Measurements from ENCODE around the gene ENOX1.

Gene ENOX1

DNA sequence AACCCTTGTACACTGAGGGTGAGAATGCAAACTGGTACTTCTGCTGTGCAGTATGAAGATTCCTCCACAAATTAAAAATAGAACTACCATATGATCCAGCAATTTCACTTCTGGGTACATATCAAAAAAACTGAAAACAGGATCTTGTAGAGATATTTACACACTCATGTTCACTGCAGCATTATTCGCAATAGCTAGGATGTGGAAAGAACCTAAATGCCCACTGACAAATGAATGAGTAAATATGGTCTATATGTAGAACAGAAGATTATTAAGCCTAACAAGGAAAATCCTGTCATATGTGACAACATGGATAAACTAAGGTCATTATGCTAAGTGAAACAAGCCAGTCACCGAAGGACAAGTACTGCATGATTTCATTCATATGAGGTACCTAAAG lies 304.7 kb downstream of the ENOX1 start:
- DNase-seq = no peak

DNA sequence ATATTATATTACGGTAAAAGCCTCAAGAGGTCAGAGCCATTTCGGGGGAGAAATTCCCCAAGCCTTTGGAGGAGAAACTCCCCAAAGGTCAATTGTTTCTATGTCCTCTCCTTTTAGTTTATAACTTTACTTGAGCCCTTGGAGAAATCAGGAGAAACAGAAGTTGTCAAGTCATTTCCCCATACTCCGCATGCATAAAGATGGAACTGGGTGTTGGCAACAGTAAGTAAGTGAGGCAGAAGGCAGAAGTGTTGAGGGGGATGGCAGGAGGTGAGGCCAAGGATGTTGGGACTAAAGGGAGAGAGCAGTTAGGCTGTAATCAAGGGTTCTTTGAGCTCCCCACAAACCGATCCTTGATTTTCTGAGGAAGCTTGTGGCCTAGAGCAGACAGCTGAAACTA lies 307.9 kb downstream of the ENOX1 start:
- no peak for DNase-seq

DNA sequence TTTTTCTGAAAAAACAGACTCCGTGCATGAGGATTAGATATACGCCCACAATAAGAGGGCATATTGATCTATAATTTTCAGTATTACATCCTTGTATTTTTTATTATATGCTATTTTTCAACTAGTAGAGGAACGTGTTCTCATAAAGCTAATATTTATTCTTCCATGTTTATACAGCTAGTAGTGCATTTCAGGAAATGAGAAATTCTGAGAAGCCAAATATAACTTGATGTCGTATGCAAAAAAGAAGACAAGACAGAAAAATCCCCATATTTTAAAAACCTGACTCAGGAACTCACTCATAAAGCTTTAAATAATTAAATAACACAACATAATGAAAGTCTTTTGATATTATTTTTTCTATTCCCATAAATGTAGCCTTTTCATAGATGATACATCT lies 308.6 kb downstream of the ENOX1 start:
- DNase-seq = peak; percentile 20

DNA sequence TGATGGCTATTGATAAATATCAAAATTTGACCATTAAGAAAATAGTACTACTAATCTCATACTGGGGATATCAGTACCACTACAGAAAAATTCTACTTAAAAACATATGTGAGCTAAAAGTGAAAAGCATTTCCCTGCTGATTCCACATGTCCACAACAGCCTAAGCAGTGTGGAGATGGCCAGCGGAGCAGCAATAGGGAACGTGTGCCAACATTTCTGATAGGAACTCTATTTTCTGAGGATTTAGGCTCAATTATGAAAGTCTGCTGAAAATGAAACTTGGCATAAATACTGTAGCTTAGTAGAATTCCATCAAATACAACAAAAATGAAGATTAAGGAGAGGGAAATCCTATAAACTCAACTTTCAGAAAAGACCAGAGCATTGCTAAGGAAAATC lies 311.6 kb downstream of the ENOX1 start:
- DNase-seq = no peak

DNA sequence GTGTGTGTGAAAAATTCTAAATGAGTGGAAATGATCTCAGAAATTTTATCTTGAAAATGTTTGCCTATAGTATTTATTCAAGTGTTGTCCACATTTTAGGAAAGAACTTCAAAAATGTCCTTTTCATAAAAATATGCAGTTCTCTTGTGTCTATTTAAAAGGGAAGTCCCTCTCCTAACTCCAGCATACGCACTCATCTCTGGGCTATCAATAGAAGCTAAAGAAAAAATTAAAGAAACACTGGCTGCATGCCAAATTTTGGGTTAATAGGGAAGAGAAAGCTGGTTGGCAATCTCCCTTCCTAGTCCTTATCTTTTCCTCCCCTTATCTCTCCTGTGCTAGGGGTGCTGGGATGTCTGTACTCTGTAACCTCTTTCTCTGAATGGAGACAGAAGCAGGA lies 313.3 kb downstream of the ENOX1 start:
- DNase-seq = peak; percentile 54

DNA sequence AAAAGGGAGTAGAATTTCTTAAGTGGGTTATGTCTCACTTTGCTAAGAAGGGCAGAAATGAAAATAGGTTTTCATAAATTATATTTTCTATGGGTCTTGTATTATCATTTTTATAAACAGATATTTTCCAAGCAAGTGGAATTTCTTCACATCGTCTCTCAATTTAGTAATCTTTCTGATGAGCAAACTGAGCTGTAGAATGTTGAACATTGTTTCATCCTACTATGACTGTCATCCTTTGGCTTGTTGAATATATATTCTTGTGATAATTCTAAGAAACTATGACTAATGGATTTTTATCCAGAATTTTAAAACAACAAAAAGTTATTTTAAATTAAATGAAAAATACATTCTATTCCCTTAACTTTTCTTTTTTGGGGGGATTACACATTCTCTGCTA lies 313.8 kb downstream of the ENOX1 start:
- DNase-seq = peak; percentile 62

DNA sequence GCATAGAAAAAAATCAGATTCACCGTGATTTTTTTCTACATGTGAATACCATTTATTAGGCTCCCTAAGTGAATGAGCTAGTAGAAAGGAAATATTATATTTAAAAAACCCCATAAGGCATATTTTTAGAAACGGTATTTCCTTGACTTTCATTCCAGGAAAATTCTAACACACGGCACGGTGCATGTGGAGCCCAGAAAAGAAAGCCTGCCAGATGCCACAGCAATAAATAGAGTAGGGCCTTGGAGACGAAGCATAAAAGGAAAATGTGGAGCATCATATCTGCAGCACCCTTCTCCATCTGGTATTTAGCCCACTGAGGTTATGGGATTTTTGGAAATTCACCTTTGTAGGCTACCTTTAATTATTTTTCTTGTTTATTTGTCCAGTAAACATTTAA lies 314.4 kb downstream of the ENOX1 start:
- peak; percentile 31 for DNase-seq

DNA sequence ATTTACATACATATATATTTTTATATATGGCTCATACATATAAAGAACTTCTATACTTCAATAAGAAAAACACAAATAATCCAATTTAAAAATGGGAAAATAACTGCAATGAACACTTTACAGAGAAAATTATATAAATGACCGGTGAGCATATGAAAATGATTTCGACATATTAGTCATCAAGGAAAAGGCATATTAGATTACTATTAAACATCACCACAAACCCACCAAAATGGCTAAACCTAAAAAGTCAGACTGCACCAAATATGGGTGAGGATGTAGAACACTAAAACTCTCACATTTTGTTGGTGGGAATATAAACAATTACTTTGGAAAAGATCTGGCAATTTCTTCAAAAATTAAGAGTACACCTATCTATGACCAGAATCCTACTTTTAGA lies 316.2 kb downstream of the ENOX1 start:
- peak; percentile 28 for DNase-seq

DNA sequence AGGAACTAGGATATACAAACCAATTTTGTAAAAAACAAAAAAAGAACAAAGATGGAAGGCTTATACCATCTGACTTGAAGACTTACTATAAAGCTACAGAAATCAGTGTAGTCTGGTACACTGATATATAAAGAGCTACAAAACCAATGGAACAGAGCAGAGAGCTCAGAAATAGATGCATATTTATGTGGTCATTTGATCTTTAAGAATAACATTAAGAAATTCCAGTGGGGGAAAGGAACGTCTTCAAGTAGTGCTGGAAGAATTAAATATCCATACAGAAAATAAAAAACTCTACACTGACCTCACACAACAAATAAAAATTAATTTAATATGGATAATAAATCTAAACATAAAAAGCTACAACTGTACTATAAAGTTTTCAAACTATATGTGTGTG lies 317.0 kb downstream of the ENOX1 start:
- DNase-seq = peak; percentile 69

DNA sequence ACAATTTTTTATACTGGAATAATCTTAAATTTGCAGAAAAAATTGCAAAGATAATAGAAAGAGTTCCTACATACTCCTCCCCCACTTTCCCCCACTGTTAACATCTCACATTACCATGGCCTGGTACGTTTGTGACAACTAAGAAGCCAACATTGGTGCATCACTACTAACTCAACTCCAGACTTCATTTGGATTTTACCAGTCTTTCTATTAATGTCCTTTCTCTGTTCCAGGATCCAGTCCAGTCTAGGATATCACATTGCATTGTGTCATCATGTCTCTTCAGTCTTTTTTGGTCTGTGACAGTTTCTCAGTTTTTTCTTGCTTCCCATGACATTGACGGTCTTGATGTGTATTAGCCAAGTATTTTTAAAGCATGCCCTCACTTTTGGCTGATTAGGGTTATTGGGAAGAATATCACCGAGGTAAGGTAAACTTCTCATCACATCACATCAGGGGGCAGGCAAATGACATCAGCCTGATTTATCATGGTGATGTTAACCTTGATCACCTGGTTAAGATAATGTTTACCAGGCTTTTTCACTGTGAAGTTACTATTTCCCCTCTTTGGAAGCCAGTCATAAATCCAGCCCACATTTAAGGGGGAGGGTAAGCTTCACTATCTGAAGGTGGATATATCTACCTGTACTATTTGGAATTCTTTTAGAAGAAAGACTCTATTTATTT lies 322.1 kb downstream of the ENOX1 start:
- DNase-seq = no peak

DNA sequence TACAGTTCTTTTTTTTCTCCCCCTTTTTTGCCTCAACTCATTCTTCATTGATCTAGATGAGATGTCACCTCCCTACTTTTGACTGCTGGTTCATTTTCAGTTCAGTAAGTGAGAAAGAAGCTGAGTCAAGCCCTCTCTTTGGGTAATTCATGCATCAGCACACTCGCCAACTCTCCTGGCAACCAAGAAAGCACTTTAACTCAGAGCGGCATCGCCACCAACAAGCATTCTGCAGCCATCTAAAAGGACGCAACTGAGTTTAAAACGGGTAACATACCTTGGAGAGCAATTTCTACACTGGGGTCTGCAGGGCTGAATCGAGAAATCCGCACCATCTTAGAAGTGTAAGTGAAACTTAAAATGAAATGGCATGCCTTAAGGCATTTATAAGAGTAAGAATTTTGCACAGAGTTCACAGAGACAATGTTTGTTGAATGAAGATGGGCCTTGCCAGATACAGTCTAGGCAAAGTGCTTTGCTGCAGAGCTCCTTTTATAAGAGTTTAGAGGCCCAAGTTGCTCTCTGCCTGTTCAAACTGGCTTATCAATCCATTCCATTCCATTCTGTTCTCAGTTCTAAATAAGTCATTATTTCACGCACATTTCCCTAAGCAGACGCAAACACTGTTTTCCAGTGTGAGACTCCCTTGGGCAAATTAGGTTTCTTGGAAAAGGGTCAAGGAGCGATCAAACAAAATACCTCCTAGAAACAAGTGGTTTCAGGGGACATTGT lies 338.0 kb downstream of the ENOX1 start:
- DNase-seq = no peak

DNA sequence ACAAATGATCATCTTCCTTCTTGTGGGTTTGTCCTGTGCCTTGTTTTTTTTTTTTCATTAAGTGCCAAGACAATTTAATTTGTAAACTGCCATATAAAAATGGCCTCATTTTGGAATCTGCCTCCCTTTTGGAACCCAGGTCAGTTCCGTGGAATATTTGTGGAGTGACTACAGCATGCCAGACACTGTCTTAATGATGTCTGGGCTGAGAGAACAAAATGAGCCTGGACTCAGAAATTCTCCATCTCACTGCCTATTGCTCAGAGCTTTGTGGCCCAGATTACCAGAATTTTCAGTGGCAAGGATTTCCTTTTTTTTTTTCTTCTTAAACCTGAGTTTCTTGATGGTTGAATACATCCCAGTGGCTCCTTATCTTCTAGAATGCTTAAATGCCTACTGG lies 340.6 kb downstream of the ENOX1 start:
- no peak for DNase-seq

DNA sequence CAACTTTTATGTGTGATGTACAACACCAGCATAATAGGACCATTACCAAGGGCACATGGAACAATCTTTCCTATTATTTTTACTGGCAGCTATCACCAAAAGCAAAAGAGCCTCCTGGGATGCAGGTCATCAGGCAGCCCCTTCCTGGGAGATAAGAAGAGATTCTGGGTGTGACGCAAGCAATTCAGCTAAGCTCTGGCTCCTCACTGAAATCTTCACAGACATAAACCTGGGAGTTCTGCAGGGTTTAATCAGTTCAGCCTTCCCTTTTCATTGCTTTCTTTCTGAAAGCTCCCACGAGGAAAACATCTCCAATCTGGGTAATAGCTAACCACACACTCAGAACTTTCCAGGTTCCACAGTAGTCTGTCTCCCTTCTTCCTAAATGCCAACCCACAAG lies 341.1 kb downstream of the ENOX1 start:
- DNase-seq = no peak

DNA sequence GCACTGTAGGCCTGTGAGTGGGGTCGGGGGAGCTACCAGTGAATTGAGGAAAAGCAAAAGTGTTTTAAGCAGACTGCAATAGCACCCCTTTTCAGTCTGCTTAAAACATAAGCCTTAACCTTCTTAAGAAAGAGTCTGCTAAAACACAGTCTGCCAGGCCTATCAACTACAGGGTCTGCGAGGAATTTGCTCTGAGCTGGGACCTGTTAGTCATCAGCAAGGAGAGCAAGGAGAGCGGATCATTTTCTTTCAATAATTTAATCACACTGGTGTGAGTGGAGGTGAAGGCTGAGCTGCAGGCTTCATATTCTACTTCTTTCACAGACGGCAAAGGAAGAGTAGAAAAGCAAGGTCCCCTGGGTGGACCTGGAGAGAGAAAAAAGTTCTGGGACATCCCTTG lies 342.7 kb downstream of the ENOX1 start:
- DNase-seq = no peak

DNA sequence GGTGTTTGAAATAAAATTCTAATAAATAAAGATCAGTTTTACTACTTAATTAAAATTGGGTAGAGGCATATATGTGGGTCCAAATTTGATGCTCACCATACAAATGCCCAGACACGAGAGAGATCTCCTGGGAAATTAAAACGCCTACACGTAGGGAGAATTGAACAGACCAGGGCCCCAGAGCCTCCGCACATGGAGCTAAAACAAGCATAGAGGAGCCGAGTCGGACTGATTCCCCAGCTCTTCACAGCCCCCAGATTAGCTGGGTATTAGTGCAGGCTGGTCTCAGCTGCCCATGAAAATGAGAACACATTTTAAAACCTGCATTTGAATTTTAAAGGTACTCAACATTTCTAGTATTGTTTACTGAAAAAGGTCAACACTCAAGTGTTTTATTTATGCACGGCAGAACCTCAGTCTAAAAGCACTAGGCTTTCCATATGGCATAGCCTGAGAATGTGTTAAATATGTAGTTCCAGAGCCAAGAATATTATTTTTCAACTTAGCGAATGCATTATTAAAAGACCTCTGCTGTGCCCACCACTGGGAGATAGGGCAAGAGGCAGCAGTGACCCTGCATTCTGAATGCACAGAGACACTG lies 344.8 kb downstream of the ENOX1 start:
- DNase-seq = no peak

DNA sequence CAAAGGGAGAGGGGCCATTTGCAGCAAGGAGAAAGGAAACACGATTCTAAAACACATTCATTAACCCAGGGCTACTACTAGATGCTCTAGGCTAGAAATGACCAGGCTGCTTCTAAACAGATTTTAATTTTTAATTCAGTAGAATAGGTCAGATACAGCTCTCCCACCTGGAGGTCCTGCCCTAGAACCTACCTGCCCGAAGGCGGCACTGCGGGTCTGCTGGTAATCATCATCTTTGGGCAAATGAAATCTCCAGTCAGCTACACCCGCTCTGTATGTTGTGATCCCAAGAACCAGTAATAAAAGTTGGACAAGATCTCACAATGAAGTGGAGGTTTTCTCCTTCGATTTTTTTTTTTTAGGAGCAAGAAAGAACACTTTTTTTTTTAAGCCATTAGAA lies 345.3 kb downstream of the ENOX1 start:
- DNase-seq = no peak

DNA sequence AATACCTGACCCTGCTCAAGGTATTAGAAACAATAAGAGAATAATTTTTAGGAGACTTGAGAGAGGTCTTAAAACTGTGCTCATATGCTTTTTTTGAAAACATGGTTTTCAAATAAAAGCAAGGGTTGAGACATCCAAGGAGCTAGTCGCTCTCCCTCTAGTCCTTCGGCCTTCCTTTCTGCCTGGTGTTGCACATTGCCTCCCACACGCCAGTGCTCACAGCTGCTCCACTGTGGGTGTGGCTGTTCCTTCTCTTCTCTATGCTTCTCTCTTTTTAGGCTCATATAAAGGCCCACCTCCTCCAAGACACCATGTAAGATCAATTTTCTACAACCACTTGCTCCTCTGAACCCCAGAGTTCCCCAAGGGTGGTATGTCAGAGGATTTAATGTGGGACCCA lies 352.6 kb downstream of the ENOX1 start:
- DNase-seq = no peak

DNA sequence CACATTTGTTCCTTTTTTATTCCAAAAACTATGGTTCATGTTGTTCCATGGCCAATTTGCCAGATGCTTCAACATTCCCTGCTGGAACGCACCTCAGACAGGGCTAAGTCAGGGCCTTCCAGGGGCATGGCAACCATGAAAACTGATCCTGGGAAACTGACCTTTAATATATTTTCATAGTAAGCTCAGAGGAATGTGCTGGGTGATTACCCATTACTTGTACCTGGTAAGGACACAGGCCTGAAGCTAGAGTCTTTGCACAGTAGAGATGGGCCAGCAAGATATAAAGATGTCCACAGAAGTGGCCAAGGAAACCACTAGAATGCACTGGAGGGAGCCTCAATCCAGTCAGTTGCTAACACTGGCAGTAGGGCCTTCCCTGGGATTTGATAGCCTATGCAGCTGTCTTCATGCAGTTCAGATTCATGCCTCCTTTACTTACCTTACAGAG lies 353.1 kb downstream of the ENOX1 start:
- no peak for DNase-seq

DNA sequence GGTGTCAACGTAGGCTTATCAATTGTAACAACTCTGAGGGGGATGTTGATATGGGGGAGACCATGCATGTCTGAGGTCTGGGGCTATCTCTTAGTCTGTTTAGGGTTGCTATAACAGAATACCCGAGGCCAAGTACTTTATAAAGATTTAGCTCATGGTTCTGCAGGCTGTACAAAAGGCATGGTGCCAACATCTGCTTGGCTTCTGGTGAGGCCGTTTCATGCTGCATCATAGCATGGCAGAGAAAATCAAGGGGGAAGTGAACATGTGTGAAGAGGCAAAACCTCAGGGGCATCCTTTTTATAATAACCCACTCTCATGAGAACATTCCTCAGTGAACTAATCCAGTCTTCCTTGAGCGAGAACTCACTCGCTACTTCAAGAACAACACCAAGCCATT lies 353.8 kb downstream of the ENOX1 start:
- DNase-seq = no peak

DNA sequence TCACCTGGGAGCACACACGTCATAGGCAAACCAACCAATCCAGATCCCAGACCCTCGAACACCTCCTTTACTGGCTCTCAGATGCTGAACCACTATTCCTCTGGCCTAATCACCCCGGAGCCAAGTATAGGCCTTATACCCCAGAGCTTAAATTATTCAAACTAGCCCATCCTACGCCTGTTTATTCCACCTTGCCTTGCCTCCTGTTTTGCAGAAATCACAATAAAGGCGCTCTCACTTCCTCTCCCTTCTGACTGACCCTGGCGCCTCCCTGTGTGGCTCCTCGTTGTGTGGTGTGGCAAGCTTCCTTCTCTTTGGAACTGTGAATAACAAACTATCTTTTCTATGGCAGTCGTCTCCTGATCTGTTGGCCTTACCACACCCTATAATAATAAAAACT lies 354.9 kb downstream of the ENOX1 start:
- no peak for DNase-seq

DNA sequence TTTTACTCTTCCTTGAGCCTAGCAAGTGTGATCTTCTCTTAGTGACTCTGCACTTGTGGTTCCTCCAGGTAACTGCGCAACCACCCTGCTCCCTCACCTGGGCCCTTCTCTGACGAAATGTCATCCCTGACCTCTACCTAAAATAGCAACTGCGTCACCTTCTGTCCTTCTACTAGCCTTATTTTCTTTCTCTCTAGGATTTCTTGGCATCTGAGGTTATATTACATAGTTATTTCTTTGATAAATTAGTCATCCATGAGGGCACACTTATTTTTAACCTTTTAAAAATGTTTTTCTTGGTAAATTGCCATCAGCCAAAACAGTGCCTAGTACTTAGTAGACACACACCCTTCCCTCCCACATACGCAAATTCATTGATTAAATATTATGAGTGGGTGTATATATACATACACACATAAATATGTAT lies 355.5 kb downstream of the ENOX1 start:
- peak; percentile 22 for DNase-seq

DNA sequence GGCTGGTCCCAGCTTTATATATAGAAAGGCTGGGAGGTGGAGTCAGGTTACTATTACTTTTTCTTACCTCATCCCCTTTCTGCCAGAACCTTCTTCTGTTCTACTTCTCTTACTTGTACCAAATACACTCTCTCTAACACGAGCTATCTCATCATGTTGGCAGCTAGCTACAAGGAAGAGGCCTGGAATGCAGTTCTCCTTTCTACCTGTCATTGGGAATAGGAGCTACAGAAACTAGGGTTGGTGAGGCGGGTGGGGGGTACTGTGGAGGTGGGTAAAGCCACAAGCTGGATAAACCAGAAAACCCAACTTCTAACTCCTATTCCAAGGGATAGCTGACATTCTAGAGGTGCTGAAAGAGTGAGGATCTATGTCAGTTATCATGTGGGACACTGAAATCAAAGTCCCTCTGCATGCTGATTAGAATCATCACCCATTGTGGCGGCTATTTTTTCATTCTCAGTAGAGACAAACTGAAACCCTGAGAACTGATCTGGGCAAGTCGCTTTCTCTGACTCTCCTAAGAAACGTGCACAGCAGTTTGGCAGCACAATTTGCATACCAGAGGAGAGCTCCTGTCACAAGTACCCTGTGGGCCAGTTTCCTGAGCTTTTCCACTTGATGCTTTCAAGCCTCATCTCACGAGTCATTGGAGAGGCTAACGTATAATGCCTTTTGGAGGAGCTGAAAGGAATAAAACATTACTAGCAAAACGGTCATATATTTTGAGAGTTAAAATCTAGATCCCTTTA lies 358.1 kb downstream of the ENOX1 start:
- no peak for DNase-seq

DNA sequence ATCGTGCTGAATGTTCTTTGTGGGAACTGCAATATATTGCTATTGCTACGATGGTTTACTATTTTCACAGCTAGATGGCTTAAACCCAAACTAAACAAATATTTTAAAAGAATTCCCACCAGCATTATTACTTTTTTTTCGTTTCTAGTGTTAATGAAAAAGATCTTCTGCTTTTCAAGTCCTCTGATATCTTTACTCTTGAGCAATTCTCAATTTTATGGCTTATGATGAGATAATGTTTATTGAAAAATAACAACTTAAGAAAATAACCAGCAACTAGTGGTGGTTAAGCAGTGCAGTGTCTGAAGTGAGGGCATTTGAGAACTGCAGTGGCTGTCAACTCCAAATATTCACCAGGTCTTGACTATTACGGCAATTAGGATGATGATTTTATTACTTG lies 360.4 kb downstream of the ENOX1 start:
- no peak for DNase-seq

Measured in fibroblast of skin of back (primary cell).